H1 (cell line): ENCODE results near the gene KCNH8. TPM values are rescaled to one million over a fixed set of nuclear protein-coding genes. Genes with fewer than 3 reads are reported as not detected.

Experiments
- CTCF ChIA-PET: fragments of 300-600 bp; sonication (Branson Sonifier 250); formaldehyde crosslinking; loops from one replicate; lab custom pipeline; 2021; ENCODE audit not compliant: partially characterized antibody; lab: Charles Lee
- POLR2A ChIA-PET: fragments of 300-600 bp; sonication (Branson Sonifier 250); formaldehyde crosslinking; loops from one replicate; lab custom pipeline; 2021; ENCODE audit warnings: inconsistent platforms; ENCODE audit not compliant: partially characterized antibody; lab: Charles Lee
- DNase-seq, 2 experiments: peaks; one replicate each; pipeline versions ENCODE4 v3.0.0 to v3.0.0-alpha.2; 2010 to 2022; ENCODE audit warnings: low spot score in 2 of 2, low read depth in 1 of 2, mixed read lengths in 1 of 2
- FAIRE-seq: peaks from 2 replicates; lab custom pipeline; 2011; peaks lifted over from hg19 to GRCh38; lab: Jason Lieb, UNC
- H2AFZ ChIP-seq: 2 replicates; pipeline ENCODE4 v1.8.1; 2012; ENCODE audit warnings: low read length, inconsistent platforms
- H2AK5ac ChIP-seq: 2 replicates; pipeline ENCODE4 v1.6.1; 2013; ENCODE audit warnings: low read depth, low read length
- H2BK120ac ChIP-seq: replicated peaks from 2 replicates; pipeline ENCODE3; 2013; ENCODE audit warnings: low read depth, low read length, inconsistent platforms
- H2BK12ac ChIP-seq: 2 replicates; pipeline ENCODE4 v1.6.1; 2013; ENCODE audit warnings: low read depth, low read length
- H2BK15ac ChIP-seq: 2 replicates; pipeline ENCODE4 v1.6.1; 2013; ENCODE audit warnings: low read length
- H2BK20ac ChIP-seq: 2 replicates; pipeline ENCODE4 v1.6.1; 2013; ENCODE audit warnings: low read length
- H2BK5ac ChIP-seq: 2 replicates; pipeline ENCODE4 v1.6.1; 2013; ENCODE audit warnings: low read depth, low read length
- H3K14ac ChIP-seq: 2 replicates; pipeline ENCODE4 v1.6.1; 2013; ENCODE audit warnings: inconsistent platforms; ENCODE audit not compliant: insufficient read length
- H3K18ac ChIP-seq: 2 replicates; pipeline ENCODE4 v1.6.1; 2013; ENCODE audit warnings: low read length; ENCODE audit errors: extremely low read depth
- H3K23ac ChIP-seq: 2 replicates; pipeline ENCODE4 v1.6.1; 2013; ENCODE audit warnings: inconsistent platforms; ENCODE audit not compliant: insufficient read length
- H3K23me2 ChIP-seq: 2 replicates; pipeline ENCODE4 v1.6.1; 2013; ENCODE audit warnings: low read depth, low read length
- H3K27ac ChIP-seq: 2 replicates; pipeline ENCODE4 v1.6.1; 2011; ENCODE audit warnings: low read depth, low read length, inconsistent platforms
- H3K27me3 ChIP-seq, 4 experiments: replicated peaks in 1 of 4; 1 replicate in 1 of 4; 2 replicates in 3 of 4; pipeline versions ENCODE4 v1.6.1 to v1.8.1; 2011 to 2013; ENCODE audit warnings: low read length in 3 of 4, mild to moderate bottlenecking in 3 of 4, inconsistent platforms in 2 of 4, mixed read lengths in 2 of 4, moderate library complexity in 1 of 4; ENCODE audit not compliant: control insufficient read depth in 3 of 4, insufficient read depth in 3 of 4; ENCODE audit errors: extremely low read depth in 1 of 4
- H3K36me3 ChIP-seq, 4 experiments: 2 replicates each; pipeline versions ENCODE4 v1.6.1 to v1.8.1; 2011 to 2013; ENCODE audit warnings: mild to moderate bottlenecking in 4 of 4, low read length in 3 of 4, moderate library complexity in 2 of 4, control low read depth in 1 of 4, inconsistent platforms in 1 of 4; ENCODE audit not compliant: insufficient read depth in 4 of 4, control insufficient read depth in 2 of 4
- H3K4ac ChIP-seq: replicated peaks from 2 replicates; pipeline ENCODE3; 2013; ENCODE audit warnings: low read length, low read depth, mixed read lengths, inconsistent platforms; ENCODE audit not compliant: insufficient read length
- H3K4me1 ChIP-seq, 4 experiments: replicated peaks in 1 of 4; 1 replicate in 1 of 4; 2 replicates in 3 of 4; pipeline versions ENCODE4 v1.6.1 to v1.8.1; 2011 to 2013; ENCODE audit warnings: low read length in 3 of 4, inconsistent platforms in 2 of 4, mixed read lengths in 1 of 4; ENCODE audit not compliant: insufficient read depth in 4 of 4, control insufficient read depth in 3 of 4
- H3K4me2 ChIP-seq, 2 experiments: 2 replicates each; pipeline versions ENCODE4 v1.6.1 to v1.8.1; 2011 to 2013; ENCODE audit warnings: low read depth in 2 of 2, low read length in 2 of 2, control low read depth in 1 of 2, inconsistent platforms in 1 of 2, mild to moderate bottlenecking in 1 of 2; ENCODE audit not compliant: insufficient read depth in 1 of 2
- H3K4me3 ChIP-seq, 4 experiments: fragments of 200-600, 300-600 bp in 1 of 4; sonication (generic), shearing (Covaris generic), sonication (Bioruptor Twin) in 1 of 4; 2 replicates each; pipeline versions ENCODE4 v1.5.1 to v1.8.1; 2011 to 2016; ENCODE audit warnings: low read length in 4 of 4, low read depth in 3 of 4, control low read depth in 2 of 4, inconsistent platforms in 2 of 4, mild to moderate bottlenecking in 2 of 4, mixed read lengths in 1 of 4, moderate library complexity in 1 of 4; ENCODE audit not compliant: insufficient read depth in 2 of 4; ENCODE audit errors: extremely low read depth in 1 of 4
- H3K56ac ChIP-seq: replicated peaks from 2 replicates; pipeline ENCODE3; 2013; ENCODE audit warnings: low read depth, mild to moderate bottlenecking, mixed read lengths, low read length, inconsistent platforms; ENCODE audit not compliant: insufficient read length
- H3K79me1 ChIP-seq: 2 replicates; pipeline ENCODE4 v1.6.1; 2013; ENCODE audit warnings: low read depth, low read length, control low read depth
- H3K79me2 ChIP-seq, 2 experiments: 2 replicates each; pipeline versions ENCODE4 v1.6.1 to v1.8.1; 2012 to 2013; ENCODE audit warnings: low read length in 2 of 2, mild to moderate bottlenecking in 2 of 2, inconsistent platforms in 1 of 2; ENCODE audit not compliant: insufficient read depth in 2 of 2, control insufficient read depth in 1 of 2
- H3K9ac ChIP-seq, 4 experiments: replicated peaks in 1 of 4; 1 replicate in 1 of 4; 2 replicates in 3 of 4; pipeline versions ENCODE4 v1.6.1 to v1.8.1; 2011 to 2013; ENCODE audit warnings: low read depth in 3 of 4, low read length in 3 of 4, control low read depth in 2 of 4, mild to moderate bottlenecking in 2 of 4, moderate library complexity in 2 of 4, inconsistent platforms in 1 of 4; ENCODE audit errors: extremely low read depth in 1 of 4
- H3K9me3 ChIP-seq, 2 experiments: 2 replicates each; pipeline versions ENCODE4 v1.6.1 to v1.8.1; 2012 to 2013; ENCODE audit warnings: mild to moderate bottlenecking in 2 of 2, moderate library complexity in 2 of 2, control low read depth in 1 of 2, inconsistent platforms in 1 of 2, low read depth in 1 of 2, low read length in 1 of 2, mixed read lengths in 1 of 2; ENCODE audit not compliant: insufficient read depth in 2 of 2
- H4K20me1 ChIP-seq, 2 experiments: replicated peaks in 1 of 2; 2 replicates each; pipeline versions ENCODE3 to v1.8.1; 2011 to 2013; ENCODE audit warnings: inconsistent platforms in 2 of 2, low read length in 2 of 2, mild to moderate bottlenecking in 1 of 2; ENCODE audit not compliant: insufficient read depth in 2 of 2, control insufficient read depth in 1 of 2
- H4K5ac ChIP-seq: 2 replicates; pipeline ENCODE4 v1.6.1; 2013; ENCODE audit warnings: low read length, low read depth, mixed read lengths, inconsistent platforms; ENCODE audit not compliant: insufficient read length
- H4K8ac ChIP-seq: 2 replicates; pipeline ENCODE4 v1.8.0; 2013; ENCODE audit warnings: mild to moderate bottlenecking, moderate library complexity, low read length, inconsistent platforms; ENCODE audit not compliant: insufficient read depth; ENCODE audit errors: extremely low read depth
- H4K91ac ChIP-seq: replicated peaks from 2 replicates; pipeline ENCODE3; 2013; ENCODE audit warnings: low read length, mixed read lengths, inconsistent platforms; ENCODE audit not compliant: insufficient read length
- KDM4A ChIP-seq: IDR thresholded peaks from one replicate; pipeline ENCODE4 v1.7.1; 2012; ENCODE audit warnings: low read depth, mild to moderate bottlenecking, moderate library complexity, low read length, inconsistent platforms; ENCODE audit not compliant: severe bottlenecking
- POLR2AphosphoS5 ChIP-seq: IDR thresholded peaks from 2 replicates; pipeline ENCODE4 v1.6.1; 2011; ENCODE audit warnings: low read depth, low read length
- SAP30 ChIP-seq: fragments of 300-600 bp; sonication (generic); IDR thresholded peaks from 2 replicates; pipeline ENCODE4 v1.7.1; 2012; ENCODE audit warnings: low read length, moderate library complexity, mild to moderate bottlenecking, inconsistent platforms; ENCODE audit not compliant: insufficient read depth, insufficient replicate concordance
- TEAD4 ChIP-seq: IDR thresholded peaks from 2 replicates; pipeline ENCODE4 v1.6.1; 2012; ENCODE audit warnings: low read depth, low read length, inconsistent platforms, mixed read lengths
- WGBS, 2 experiments: shearing (Covaris generic) in 1 of 2; methylation state at CpG; one replicate each; pipeline versions ENCODE4 v1.1.6 to v1.1.7; 2013 to 2015; ENCODE audit warnings: low lambda C conversion rate in 2 of 2, mixed read lengths in 2 of 2, inconsistent platforms in 1 of 2, low coverage in 1 of 2, missing lambda C conversion rate in 1 of 2; ENCODE audit not compliant: insufficient replicate concordance in 2 of 2, insufficient coverage in 1 of 2, insufficient read length in 1 of 2; ENCODE audit errors: extremely low coverage in 1 of 2, missing lambda C conversion rate in 1 of 2; 5-methylcytosine and 5-hydroxymethylcytosine counted together
- polyA plus RNA-seq, 7 experiments: library from polyadenylated mRNA; depleted of rRNA in 3 of 7; stranded (reverse) in 5 of 7; unstranded in 2 of 7; fragments of >200 nt in 5 of 7; fragments of 200-250 nt in 2 of 7; gene quantifications; 1 replicate in 5 of 7; 2 replicates in 1 of 7; 4 replicates in 1 of 7; pipeline versions ENCODE4 v1.2.1 to v1.2.3, GENCODE V29; 2011 to 2013; ENCODE audit warnings: missing spikeins in 2 of 7, mixed read lengths in 2 of 7
- total RNA-seq: library from RNA; stranded (reverse); fragmentation: NEBNext Ultra II Directional; extraction: Animal tissue kit (Norgen Biotek cat#: 25700); gene quantifications from 2 replicates; pipeline ENCODE4 v1.2.1, GENCODE V29; 2021

KCNH8 gene
- total and polyA plus RNA-seq, 2 of the 8 experiments (the other 6 are each of a cell fraction or from before 2014, with no cell fraction given), result 2.2 to 2.4 TPM

DNA sequence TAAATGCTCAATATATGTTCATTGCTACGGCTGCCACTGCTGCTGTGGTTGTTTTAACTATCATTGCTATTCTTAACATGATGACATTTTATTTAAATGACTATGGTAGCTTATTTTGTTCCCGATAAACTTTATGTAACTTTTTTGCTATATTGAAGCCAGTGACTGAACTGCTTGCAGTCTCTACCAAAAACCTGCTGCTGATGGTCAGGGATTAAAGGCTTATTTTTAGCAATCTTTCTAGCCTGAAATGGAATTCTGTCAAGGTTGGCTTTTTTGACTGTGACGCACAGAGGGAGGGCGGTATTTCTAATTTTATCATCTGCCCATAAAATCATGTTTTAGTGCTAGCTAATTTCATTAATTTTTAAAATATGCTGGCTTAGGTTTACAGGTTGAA lies 271.8 kb downstream of the KCNH8 start:
- H4K8ac ChIP-seq, result no peak overlapping the region
- H3K23ac ChIP-seq, result no peak overlapping the region
- H2AK5ac ChIP-seq, result no peak overlapping the region
- no peak overlapping the region for H2AFZ ChIP-seq
- H4K5ac ChIP-seq, result no peak overlapping the region
- ChIA-PET POLR2A (no interaction called here), CTCF (no interaction called here)
- no peak overlapping the region for H3K14ac ChIP-seq
- no peaks in the 10 kb centered on the region for H3K27me3 ChIP-seq
- no peak overlapping the region for H3K27ac ChIP-seq
- no peaks in the 10 kb centered on the region for H4K20me1 ChIP-seq
- H3K4me3 ChIP-seq, result no peak overlapping the region
- no peak overlapping the region for H2BK15ac ChIP-seq
- DNase-seq, result no peak
- no peak overlapping the region for H2BK20ac ChIP-seq
- no peak overlapping the region for H2BK5ac ChIP-seq
- H3K23me2 ChIP-seq, result no peaks in the 10 kb centered on the region
- no peaks in the 10 kb centered on the region for H3K79me2 ChIP-seq
- H3K4me2 ChIP-seq, result no peak overlapping the region
- H3K18ac ChIP-seq, result no peak overlapping the region
- H3K9ac ChIP-seq, result no peak overlapping the region
- H4K91ac ChIP-seq, result no peak overlapping the region
- no peak overlapping the region for H3K4ac ChIP-seq
- WGBS, 2 experiments, result 87% methylated on average over 4 of the region's 4 CpGs; no CpG with 5 or more reads in 1 of the 2 experiments
- no peaks in the 10 kb centered on the region for H3K36me3 ChIP-seq
- no peak for FAIRE-seq
- no peak overlapping the region for H2BK120ac ChIP-seq
- no peak overlapping the region for H3K56ac ChIP-seq
- H2BK12ac ChIP-seq, result no peak overlapping the region
- H3K79me1 ChIP-seq, result no peaks in the 10 kb centered on the region
- H3K4me1 ChIP-seq, result no peaks in the 10 kb centered on the region
- no peaks in the 10 kb centered on the region for H3K9me3 ChIP-seq
- TF ChIP-seq SAP30 (no peak), POLR2AphosphoS5 (no peak), KDM4A (no peak), TEAD4 (no peak)
